Transverse colon (tissue), 4 donors: Measurements from ENCODE around the gene COL8A1.

ENCODE experiments used
- CTCF ChIP-seq, 5 experiments: fragments of 200-600 bp in 3 of 5; fragments of 450-650 bp in 2 of 5; sonication (generic) in 3 of 5; IDR thresholded peaks; 1 replicate in 2 of 5; 2 replicates in 3 of 5; pipeline ENCODE4 v1.5.1; 2016 to 2017; ENCODE audit warnings: antibody characterized with exemption in 5 of 5, inconsistent platforms in 3 of 5, mild to moderate bottlenecking in 2 of 5, moderate library complexity in 1 of 5
- EP300 ChIP-seq: sonication (generic); formaldehyde crosslinking; IDR thresholded peaks from one replicate; pipeline ENCODE4 v1.6.1; 2017; ENCODE audit warnings: antibody characterized with exemption, low read depth
- POLR2A ChIP-seq: fragments of 450-650 bp; IDR thresholded peaks from one replicate; pipeline ENCODE4 v1.6.1; 2016; ENCODE audit warnings: antibody characterized with exemption, mild to moderate bottlenecking, moderate library complexity
- POLR2AphosphoS5 ChIP-seq, 3 donors: sonication (generic); formaldehyde crosslinking; IDR thresholded peaks; one replicate each; pipeline ENCODE4 v1.6.1; 2016; ENCODE audit warnings: antibody characterized with exemption in 3 of 3

- TF ChIP-seq CTCF (IDR thresholded peaks at IDR 0.05) (no peak), EP300 (no peak), POLR2AphosphoS5 (IDR thresholded peaks at IDR 0.05) (no peak), POLR2A (no peak)
Observed at GRCh38 chr3:99783011-99783573, 144.7 kb downstream of the COL8A1 start.
